GM06990 (cell line): ENCODE results near the gene CLDND2.

Source experiments
- DNase-seq: peaks from one replicate; pipeline ENCODE4 v3.0.0-alpha.2; 2011; ENCODE audit not compliant: insufficient read length; ENCODE audit errors: extremely low read depth
- H3K27me3 ChIP-seq: replicated peaks from 2 replicates; pipeline ENCODE4 v1.6.0; 2011; ENCODE audit warnings: low read length; ENCODE audit not compliant: control insufficient read depth, insufficient read depth
- H3K36me3 ChIP-seq: 2 replicates; pipeline ENCODE4 v1.5.1; 2011; ENCODE audit warnings: low read length; ENCODE audit not compliant: control insufficient read depth, insufficient read depth
- H3K4me3 ChIP-seq: replicated peaks from 2 replicates; pipeline ENCODE4 v1.5.1; 2011; ENCODE audit warnings: low read depth, mild to moderate bottlenecking, control low read depth, low read length
- TF ChIP-seq, protein P1 (sequence below): IDR thresholded peaks from 2 replicates; pipeline ENCODE4 v1.5.1; 2011; ENCODE audit warnings: low read length, control low read depth, mild to moderate bottlenecking, inconsistent platforms; ENCODE audit not compliant: insufficient read depth, poor library complexity, severe bottlenecking

Gene CLDND2

DNA sequence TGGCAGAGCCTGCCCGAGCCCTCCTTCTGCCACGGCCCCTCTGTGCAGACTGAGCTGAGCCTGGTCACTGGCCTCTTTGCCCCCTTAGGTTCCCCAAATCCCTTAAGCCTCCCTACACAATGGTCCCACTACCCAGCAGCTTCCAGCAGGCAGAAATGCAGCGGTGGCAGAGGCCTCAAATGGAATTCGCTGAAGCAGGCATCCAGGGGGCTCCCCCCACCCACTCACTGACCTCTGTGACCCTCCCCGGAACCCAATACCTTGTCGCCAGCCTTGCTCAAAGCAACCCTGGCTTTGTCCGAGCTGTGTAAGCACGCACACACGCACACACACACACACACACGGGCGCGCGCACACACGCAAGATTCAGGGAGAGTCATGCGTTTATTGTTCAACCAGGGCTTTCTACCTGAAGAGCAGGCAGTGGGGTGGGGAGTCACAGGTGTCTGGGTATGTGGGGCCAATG is 19.2 kb upstream of the CLDND2 start, which contains the start of gene LIM2:
Gene LIM2 (minus strand): TSS at position 51 of the 466 bp plus-strand sequence. CDS start 531 bp downstream, outside the sequence.
- Histone ChIP-seq H3K36me3 (no peaks in the 10 kb centered on the region), H3K4me3 (no peak within 1 kb of the TSS), H3K27me3 (no peaks in the 10 kb centered on the region; the same call in 1 of the 2 replicates)
- DNase-seq, result no peak
- TF ChIP-seq, protein P1, sequence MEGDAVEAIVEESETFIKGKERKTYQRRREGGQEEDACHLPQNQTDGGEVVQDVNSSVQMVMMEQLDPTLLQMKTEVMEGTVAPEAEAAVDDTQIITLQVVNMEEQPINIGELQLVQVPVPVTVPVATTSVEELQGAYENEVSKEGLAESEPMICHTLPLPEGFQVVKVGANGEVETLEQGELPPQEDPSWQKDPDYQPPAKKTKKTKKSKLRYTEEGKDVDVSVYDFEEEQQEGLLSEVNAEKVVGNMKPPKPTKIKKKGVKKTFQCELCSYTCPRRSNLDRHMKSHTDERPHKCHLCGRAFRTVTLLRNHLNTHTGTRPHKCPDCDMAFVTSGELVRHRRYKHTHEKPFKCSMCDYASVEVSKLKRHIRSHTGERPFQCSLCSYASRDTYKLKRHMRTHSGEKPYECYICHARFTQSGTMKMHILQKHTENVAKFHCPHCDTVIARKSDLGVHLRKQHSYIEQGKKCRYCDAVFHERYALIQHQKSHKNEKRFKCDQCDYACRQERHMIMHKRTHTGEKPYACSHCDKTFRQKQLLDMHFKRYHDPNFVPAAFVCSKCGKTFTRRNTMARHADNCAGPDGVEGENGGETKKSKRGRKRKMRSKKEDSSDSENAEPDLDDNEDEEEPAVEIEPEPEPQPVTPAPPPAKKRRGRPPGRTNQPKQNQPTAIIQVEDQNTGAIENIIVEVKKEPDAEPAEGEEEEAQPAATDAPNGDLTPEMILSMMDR, result no peak

DNA sequence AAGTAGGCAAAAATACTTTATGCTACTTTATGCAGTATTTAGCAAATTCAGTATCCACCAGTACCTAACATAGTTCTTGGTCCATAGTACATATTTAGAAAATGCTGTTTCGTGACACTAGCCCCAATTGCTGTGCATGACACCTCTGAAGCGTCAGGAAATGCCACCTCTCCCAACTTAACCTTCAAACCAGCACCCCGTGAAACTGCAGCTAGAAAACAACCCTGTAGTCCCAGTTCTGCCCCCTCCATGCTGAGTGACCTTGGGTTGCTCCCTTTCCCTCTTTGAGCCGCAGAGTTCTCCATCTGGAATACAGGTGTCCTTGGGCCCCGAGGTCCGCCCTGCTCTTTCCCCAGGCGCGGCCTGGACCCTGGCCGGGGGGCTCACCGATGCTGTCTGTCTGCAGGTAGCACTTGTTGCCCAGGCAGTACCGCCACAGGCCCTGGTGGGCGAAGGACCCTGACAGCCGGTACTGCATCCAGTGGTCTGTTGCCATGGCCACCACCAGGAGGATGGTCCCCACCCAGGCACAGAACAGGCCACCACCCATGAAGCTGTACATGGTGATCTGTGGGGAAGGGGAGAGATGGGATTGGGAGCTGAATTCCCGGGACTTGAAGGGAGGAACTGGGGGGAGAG is 18.2 kb upstream of the CLDND2 start:
- DNase-seq, result no peak
- TF ChIP-seq, protein P1, result no peak
- no peaks in the 10 kb centered on the region for H3K36me3 ChIP-seq
- H3K4me3 ChIP-seq, result no peak overlapping the region
- H3K27me3 ChIP-seq, result no peaks in the 10 kb centered on the region; the same call in 1 of the 2 replicates

DNA sequence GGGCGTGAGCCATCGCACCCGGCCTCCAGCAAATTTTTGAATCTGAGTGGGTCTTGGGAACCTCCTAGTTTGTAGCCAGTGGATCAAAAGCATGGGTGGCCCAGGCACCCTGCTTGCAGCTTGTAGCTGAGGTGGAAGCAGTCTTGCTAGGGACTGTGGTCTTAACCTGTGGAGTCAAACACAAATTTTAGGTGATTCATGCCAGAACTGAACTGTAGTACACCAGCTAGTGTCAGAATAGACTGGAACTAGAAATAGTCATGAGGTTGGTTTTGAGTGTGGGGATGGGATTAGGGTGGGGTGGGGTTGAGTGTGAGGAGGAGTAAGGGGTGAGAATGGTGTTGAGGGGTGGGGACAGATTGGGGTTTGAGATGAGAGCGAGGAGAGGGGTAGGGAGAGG is 13.2 kb upstream of the CLDND2 start:
- no peak overlapping the region for H3K4me3 ChIP-seq
- H3K27me3 ChIP-seq, result no peaks in the 10 kb centered on the region; the same call in 1 of the 2 replicates
- DNase-seq, result no peak
- no peaks in the 10 kb centered on the region for H3K36me3 ChIP-seq
- TF ChIP-seq, protein P1, result no peak

DNA sequence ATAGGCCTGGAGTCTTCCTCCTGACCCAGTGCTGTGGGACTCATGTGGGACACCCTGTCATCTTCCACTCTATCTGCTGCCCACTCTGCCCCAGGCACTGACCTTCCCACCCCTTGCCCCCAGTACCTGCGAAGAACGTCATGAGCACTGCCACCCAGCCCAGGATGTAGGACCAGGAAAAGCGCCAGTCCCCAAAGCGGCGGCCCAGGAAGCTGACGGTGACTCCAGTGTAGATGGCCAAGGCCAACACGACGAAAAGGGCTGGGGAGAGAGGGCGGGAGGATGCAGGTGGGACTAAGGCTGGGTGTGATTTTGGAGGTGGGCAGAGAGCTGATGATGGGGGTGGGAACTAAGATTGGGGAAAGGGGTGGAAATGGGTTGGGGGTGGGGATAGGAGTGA is 11.6 kb upstream of the CLDND2 start:
- no peaks in the 10 kb centered on the region for H3K27me3 ChIP-seq
- no peaks in the 10 kb centered on the region for H3K36me3 ChIP-seq
- TF ChIP-seq, protein P1, result no peak
- no peak overlapping the region for H3K4me3 ChIP-seq
- DNase-seq, result no peak

DNA sequence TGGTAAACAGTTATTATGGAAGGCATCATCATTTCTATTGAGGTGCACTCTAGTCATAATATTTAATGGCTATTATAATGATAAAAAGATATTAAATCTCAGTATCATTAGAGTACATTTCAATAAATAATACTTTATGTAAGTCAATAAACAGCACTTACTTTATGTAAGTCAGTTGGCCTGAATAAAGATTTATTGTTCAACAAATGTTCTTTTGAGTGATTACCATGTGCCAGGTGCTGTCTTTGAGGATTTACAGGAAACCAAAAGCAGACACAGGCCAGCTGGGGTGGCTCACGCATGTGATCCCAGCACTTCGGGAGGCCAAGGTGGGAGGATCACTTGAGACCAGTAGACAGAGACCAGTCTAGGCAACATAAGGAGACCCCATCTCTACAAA is 8.6 kb upstream of the CLDND2 start:
- Histone ChIP-seq H3K4me3 (no peak overlapping the region), H3K36me3 (no peaks in the 10 kb centered on the region), H3K27me3 (no peaks in the 10 kb centered on the region)
- DNase-seq, result no peak
- TF ChIP-seq, protein P1, result no peak
